Measurements from ENCODE around the gene ANAPC10.
"Not testable (repeated sequence)": the region's sequence is repeated elsewhere in the genome, so short reads cannot be mapped to it uniquely, and the experiment has no call there.

Gene ANAPC10, protein sequence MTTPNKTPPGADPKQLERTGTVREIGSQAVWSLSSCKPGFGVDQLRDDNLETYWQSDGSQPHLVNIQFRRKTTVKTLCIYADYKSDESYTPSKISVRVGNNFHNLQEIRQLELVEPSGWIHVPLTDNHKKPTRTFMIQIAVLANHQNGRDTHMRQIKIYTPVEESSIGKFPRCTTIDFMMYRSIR

DNA sequence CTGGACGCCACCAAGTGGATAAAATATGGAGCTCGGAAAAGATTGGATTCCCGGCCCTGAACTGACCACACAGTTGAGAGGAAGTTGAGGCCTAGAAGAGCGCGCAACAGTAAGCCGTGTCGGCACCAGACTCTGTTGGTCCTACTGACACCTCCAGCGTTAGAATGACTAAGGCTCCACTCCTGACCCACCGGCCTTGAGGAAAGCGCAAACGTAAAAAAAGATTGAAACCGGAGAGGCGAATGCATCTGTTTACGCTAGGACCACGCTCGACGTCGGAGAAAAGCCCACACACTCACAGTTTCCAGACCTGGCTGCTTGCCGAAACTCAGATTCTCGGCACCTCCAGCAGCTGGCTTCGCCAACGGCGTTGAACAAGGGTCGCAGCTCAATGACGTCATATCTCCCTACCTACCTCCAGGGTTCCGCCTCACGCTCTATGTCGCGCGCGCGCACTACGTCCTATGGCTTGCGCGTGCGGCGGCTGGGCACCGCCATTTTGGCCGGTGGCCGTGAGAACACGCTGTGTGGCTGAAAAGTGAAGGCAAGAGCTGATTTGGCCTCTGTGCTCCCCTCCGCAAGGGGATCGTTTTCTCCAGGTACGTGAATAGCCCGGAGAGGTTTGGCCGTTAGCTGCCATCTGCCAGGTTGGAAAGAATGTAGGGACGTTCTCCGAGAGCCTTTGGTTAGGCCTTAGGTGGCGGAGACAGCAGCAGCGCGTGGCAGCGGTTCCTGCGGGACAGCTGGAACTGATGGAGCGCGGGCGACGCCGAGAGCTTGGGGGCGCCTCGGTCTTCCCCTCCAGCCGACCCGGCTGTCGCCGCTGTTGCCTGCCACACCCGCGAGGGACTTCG, at the start of gene ANAPC10, which contains the start of gene ABCE1:
TSS of gene ANAPC10 (minus strand) at position 376 of the 854 bp plus-strand sequence. CDS start 2,097 bp downstream, outside the sequence.
TSS of gene ABCE1 (plus strand) at position 491 of the 854 bp plus-strand sequence. CDS start 6,102 bp downstream, outside the sequence.
- H3K4me3 ChIP-seq (ENCODE audit: low read depth, low read length) = peak within 1 kb of the TSS; percentile 97
- peak within 1 kb of the TSS; percentile 95 for H3K9ac ChIP-seq (ENCODE audit: low read depth, low read length)
- no peaks in the 10 kb centered on the region for H3K27me3 ChIP-seq (ENCODE audit: control insufficient read depth, insufficient read depth, low read length)
- H3K9me3 ChIP-seq (ENCODE audit: control insufficient read depth, insufficient read depth, low read length) = no peaks in the 10 kb centered on the region
- no peaks in the 10 kb centered on the region for H3K4me1 ChIP-seq (ENCODE audit: control insufficient read depth, insufficient read depth, low read length)
- no peaks in the 10 kb centered on the region for H3K36me3 ChIP-seq (ENCODE audit: control insufficient read depth, insufficient read depth, low read length)

DNA sequence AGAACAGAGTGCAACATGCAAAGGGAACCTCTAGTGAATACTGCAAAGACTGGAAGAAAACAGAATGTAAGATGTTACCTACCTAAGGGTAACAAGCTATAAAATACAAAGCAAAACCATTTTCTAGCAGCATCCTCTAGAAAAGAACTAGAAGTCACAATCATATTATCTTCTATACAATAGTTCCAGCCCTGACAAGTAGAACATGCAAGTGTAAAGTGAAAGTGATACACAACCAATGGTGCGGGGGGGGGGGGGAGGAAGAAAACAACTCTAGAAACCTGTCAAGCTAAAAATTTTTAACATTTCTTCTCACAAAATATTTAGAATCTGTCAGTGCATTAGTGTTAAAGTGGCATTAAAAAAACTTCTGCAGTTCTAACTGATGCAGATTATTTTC, 38.2 kb upstream of the ANAPC10 start:
- H3K4me3 ChIP-seq (ENCODE audit: low read depth, low read length); H3K9me3 ChIP-seq (ENCODE audit: control insufficient read depth, insufficient read depth, low read length); H3K4me1 ChIP-seq (ENCODE audit: control insufficient read depth, insufficient read depth, low read length); H3K27me3 ChIP-seq (ENCODE audit: control insufficient read depth, insufficient read depth, low read length); H3K9ac ChIP-seq (ENCODE audit: low read depth, low read length); H3K36me3 ChIP-seq (ENCODE audit: control insufficient read depth, insufficient read depth, low read length): not testable (repeated sequence)

DNA sequence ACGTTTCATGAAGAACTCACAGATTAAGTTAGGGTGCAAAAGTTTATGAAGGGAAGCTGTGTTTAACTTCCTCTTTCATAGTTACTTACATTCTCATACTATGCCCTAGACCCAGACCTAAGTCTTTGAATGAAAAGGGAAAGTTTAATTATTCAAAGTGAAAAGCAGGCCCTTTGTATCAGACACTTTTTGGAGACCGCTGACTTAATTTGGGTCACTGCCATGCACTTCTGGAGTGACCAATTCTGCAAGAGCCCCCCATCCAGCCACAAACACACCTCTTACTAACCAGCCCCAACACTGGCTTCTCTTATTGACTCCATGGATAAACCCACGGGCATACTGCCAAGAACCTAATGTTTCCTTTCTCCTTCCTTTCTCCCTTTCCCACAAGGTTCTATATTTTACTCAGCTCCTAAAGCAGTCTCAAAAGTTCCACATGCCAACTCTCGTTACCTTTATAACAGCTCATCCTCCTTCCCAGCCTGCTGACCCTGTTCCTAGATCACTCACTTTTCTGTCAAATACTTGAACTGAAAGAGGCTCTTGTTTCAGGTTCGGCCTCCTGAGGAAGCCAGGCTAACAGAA, 34.6 kb upstream of the ANAPC10 start:
- Histone ChIP-seq H3K36me3 (ENCODE audit: control insufficient read depth, insufficient read depth, low read length) (no peaks in the 10 kb centered on the region), H3K4me1 (ENCODE audit: control insufficient read depth, insufficient read depth, low read length) (no peaks in the 10 kb centered on the region)

DNA sequence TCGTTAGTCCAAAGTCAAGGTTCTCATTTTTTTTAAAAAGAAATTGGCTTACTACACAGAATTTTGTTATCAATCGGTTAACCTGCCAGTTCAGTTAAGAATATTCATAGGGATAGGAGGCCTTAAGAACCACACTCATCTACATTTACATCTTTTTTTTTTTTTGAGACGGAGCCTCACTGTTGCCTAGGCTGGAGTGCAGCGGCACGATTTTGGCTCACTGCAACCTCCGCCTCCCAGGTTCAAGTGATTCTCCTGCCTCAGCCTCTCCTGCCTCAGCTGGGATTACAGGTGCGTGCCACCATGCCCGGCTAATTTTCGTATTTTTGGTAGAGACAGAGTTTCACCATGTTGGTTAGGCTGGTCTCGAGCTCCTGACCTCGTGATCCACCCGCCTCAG, 33.9 kb upstream of the ANAPC10 start:
- Histone ChIP-seq H3K4me3 (ENCODE audit: low read depth, low read length) (no peak overlapping the region), H3K4me1 (ENCODE audit: control insufficient read depth, insufficient read depth, low read length) (no peaks in the 10 kb centered on the region), H3K27me3 (ENCODE audit: control insufficient read depth, insufficient read depth, low read length) (no peaks in the 10 kb centered on the region), H3K36me3 (ENCODE audit: control insufficient read depth, insufficient read depth, low read length) (no peaks in the 10 kb centered on the region), H3K9ac (ENCODE audit: low read depth, low read length) (no peak overlapping the region), H3K9me3 (ENCODE audit: control insufficient read depth, insufficient read depth, low read length) (no peaks in the 10 kb centered on the region)

More for the DNA sequence above, 34.6 kb upstream of the ANAPC10 start:
- Histone ChIP-seq H3K4me3 (ENCODE audit: low read depth, low read length) (no peak overlapping the region), H3K9me3 (ENCODE audit: control insufficient read depth, insufficient read depth, low read length) (no peaks in the 10 kb centered on the region), H3K27me3 (ENCODE audit: control insufficient read depth, insufficient read depth, low read length) (no peaks in the 10 kb centered on the region), H3K9ac (ENCODE audit: low read depth, low read length) (no peak overlapping the region)

DNA sequence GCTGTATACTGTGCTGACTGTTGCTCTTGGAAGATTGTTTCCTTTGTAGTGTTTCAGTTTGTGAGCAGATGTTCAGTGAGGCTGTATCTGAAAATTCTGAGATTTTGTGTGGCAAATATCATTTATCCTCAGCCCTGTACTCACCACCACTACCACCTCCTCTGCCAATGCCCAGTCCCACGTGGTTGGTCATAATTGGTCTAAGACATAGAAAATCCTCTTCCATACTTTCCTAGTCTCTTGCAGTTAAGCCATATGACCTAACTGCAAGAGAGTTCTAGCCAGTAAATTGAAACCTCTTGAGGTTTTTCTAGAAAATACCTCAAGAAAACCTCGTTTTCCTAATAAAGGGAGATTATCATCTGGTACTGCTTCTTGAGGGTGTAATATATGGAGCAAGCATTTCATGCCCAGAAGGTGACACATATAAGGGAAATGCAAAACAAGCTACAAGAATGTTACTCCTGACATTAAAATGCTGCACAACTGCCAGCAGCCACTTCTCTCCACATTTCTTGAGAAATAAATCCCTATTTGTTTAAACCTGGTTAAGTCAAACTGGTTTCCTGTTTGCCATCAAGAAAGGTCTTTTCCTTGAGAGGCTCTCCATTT, 32.9 kb upstream of the ANAPC10 start:
- no peaks in the 10 kb centered on the region for H3K27me3 ChIP-seq (ENCODE audit: control insufficient read depth, insufficient read depth, low read length)
- H3K4me3 ChIP-seq (ENCODE audit: low read depth, low read length) = no peak overlapping the region
- no peaks in the 10 kb centered on the region for H3K4me1 ChIP-seq (ENCODE audit: control insufficient read depth, insufficient read depth, low read length)
- no peaks in the 10 kb centered on the region for H3K36me3 ChIP-seq (ENCODE audit: control insufficient read depth, insufficient read depth, low read length)
- no peaks in the 10 kb centered on the region for H3K9me3 ChIP-seq (ENCODE audit: control insufficient read depth, insufficient read depth, low read length)
- no peak overlapping the region for H3K9ac ChIP-seq (ENCODE audit: low read depth, low read length)

DNA sequence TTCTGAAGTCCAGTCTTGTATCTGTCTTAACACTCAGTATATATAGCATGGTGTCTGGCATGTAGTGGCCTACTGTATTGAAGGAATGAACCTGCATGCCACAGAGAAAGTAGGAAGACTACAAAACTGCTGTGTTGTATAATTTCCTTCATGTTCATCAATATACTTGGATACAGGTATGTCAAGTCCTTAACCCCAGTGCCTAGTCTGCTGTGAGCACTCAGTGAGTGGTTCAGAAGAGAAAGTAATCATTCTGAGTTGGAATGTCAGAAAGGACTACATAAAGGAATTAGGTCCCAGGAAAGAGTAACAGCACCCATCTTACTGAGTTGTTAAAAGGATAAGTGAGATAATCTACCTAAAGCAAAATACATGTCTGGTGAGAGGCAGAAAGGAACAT, 32.1 kb upstream of the ANAPC10 start:
- Histone ChIP-seq H3K27me3 (ENCODE audit: control insufficient read depth, insufficient read depth, low read length) (no peaks in the 10 kb centered on the region), H3K9ac (ENCODE audit: low read depth, low read length) (no peak overlapping the region), H3K4me3 (ENCODE audit: low read depth, low read length) (no peak overlapping the region), H3K9me3 (ENCODE audit: control insufficient read depth, insufficient read depth, low read length) (no peaks in the 10 kb centered on the region), H3K36me3 (ENCODE audit: control insufficient read depth, insufficient read depth, low read length) (no peaks in the 10 kb centered on the region), H3K4me1 (ENCODE audit: control insufficient read depth, insufficient read depth, low read length) (no peaks in the 10 kb centered on the region)

DNA sequence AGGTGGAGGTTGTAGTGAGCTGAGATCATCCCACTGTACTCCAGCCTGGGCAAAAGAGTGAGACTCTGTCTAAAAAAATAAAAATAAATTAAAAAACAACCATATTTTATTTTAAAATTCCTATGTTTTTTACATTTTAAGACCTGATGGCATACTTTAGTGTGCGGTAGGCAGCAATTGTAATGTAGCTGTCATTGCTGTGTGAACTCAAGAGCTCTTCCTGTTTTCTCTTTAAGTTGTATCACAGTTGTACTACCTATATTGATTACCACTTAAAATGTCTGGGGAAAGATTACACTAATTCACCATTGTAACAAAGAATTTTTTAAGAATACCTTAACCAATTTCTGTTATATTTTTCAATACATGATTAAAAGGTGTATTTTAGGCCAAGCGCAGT, 27.4 kb upstream of the ANAPC10 start:
- Histone ChIP-seq H3K27me3 (ENCODE audit: control insufficient read depth, insufficient read depth, low read length) (no peaks in the 10 kb centered on the region), H3K9me3 (ENCODE audit: control insufficient read depth, insufficient read depth, low read length) (no peaks in the 10 kb centered on the region), H3K36me3 (ENCODE audit: control insufficient read depth, insufficient read depth, low read length) (peaks cover 8% of the 10 kb centered on the region), H3K4me3 (ENCODE audit: low read depth, low read length) (no peak overlapping the region), H3K9ac (ENCODE audit: low read depth, low read length) (no peak overlapping the region), H3K4me1 (ENCODE audit: control insufficient read depth, insufficient read depth, low read length) (no peaks in the 10 kb centered on the region)

DNA sequence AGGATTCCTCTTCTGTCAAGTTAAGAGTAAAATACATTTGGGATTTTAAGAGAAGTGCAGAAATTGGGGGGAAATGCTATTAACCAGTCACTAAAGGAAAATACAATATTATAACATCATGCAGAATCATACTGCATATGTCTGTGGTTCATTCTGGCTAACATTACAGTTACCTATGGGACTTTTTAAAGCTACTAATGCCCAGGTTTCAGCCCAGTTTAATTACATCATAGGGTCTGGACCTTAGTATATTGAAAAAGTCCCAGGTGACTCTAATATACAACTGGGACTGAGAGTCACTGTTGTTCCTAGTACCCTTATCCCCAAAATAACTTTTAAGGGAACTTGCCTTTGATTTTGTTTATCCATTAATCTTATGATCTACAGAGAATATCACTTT, 10.1 kb upstream of the ANAPC10 start:
- H3K9ac ChIP-seq (ENCODE audit: low read depth, low read length) = no peak overlapping the region
- H3K9me3 ChIP-seq (ENCODE audit: control insufficient read depth, insufficient read depth, low read length) = no peaks in the 10 kb centered on the region
- H3K4me1 ChIP-seq (ENCODE audit: control insufficient read depth, insufficient read depth, low read length) = no peaks in the 10 kb centered on the region
- H3K36me3 ChIP-seq (ENCODE audit: control insufficient read depth, insufficient read depth, low read length) = no peaks in the 10 kb centered on the region
- H3K27me3 ChIP-seq (ENCODE audit: control insufficient read depth, insufficient read depth, low read length) = no peaks in the 10 kb centered on the region
- no peak overlapping the region for H3K4me3 ChIP-seq (ENCODE audit: low read depth, low read length)

DNA sequence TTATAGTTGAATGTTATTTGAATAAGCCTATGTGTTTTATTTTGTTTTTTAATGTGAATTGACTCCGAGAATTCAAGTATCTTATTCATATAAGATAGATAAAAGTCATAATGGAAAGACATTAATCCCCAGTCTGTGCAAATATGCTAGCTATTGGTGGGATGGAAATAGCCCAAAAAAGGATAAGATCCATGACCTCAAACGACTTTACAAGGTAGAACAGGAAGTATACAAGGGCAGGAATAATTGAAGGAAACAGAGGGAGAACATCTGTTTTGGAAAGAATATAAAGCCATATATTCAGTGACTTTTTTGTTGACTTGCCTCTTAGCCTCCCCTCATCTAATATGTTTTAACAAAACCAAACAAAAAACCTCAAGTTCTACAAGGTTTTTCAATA, 9.1 kb upstream of the ANAPC10 start:
- H3K4me3 ChIP-seq (ENCODE audit: low read depth, low read length) = no peak overlapping the region
- H3K36me3 ChIP-seq (ENCODE audit: control insufficient read depth, insufficient read depth, low read length) = no peaks in the 10 kb centered on the region
- H3K4me1 ChIP-seq (ENCODE audit: control insufficient read depth, insufficient read depth, low read length) = no peaks in the 10 kb centered on the region
- H3K9ac ChIP-seq (ENCODE audit: low read depth, low read length) = no peak overlapping the region
- H3K27me3 ChIP-seq (ENCODE audit: control insufficient read depth, insufficient read depth, low read length) = no peaks in the 10 kb centered on the region
- H3K9me3 ChIP-seq (ENCODE audit: control insufficient read depth, insufficient read depth, low read length) = no peaks in the 10 kb centered on the region

DNA sequence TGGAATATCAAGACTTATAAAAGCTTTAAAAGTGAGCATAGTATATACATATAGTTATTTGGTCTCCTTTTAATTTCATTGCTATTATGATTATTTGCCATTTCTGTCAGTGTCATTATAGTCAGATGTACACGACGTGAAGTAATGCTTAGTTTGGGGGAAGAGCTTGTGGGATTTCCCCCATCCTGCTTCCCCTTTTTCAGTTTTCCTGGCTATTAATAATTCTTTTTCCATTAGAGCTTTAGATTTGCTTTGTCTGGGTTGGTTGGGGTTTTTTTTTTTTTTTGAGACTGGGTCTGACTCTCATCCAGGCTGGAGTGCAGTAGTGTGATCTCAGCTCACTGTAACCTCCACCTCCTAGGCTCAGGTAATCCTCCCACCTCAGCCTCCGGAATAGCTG, 5.5 kb upstream of the ANAPC10 start:
- Histone ChIP-seq H3K36me3 (ENCODE audit: control insufficient read depth, insufficient read depth, low read length) (no peaks in the 10 kb centered on the region), H3K4me3 (ENCODE audit: low read depth, low read length) (no peak overlapping the region), H3K27me3 (ENCODE audit: control insufficient read depth, insufficient read depth, low read length) (no peaks in the 10 kb centered on the region)

DNA sequence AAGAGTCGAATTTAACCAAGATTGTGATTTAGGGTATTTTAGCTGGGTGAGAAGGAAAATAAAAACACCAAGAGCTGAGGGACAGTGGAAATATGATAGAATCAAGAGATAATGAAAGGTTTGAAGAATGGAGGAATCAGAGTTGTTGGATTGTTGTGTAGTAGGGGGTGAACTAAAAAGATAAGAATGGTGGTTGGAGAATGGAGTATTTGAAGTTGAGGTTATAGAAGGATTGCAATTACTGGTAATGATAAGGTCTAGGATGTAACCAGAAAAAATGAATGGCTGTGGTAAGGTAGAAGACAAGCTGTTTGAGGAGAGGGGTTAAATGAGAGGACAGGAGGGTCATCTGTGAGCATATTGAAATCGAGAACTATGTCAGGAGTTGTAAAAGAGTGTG, 4.6 kb upstream of the ANAPC10 start:
- H3K4me1 ChIP-seq (ENCODE audit: control insufficient read depth, insufficient read depth, low read length) = no peaks in the 10 kb centered on the region

More for the DNA sequence above, 5.5 kb upstream of the ANAPC10 start:
- Histone ChIP-seq H3K4me1 (ENCODE audit: control insufficient read depth, insufficient read depth, low read length) (no peaks in the 10 kb centered on the region), H3K9ac (ENCODE audit: low read depth, low read length) (no peak overlapping the region), H3K9me3 (ENCODE audit: control insufficient read depth, insufficient read depth, low read length) (no peaks in the 10 kb centered on the region)

More for the DNA sequence above, 4.6 kb upstream of the ANAPC10 start:
- no peak overlapping the region for H3K4me3 ChIP-seq (ENCODE audit: low read depth, low read length)
- no peaks in the 10 kb centered on the region for H3K9me3 ChIP-seq (ENCODE audit: control insufficient read depth, insufficient read depth, low read length)
- H3K36me3 ChIP-seq (ENCODE audit: control insufficient read depth, insufficient read depth, low read length) = no peaks in the 10 kb centered on the region
- H3K9ac ChIP-seq (ENCODE audit: low read depth, low read length) = no peak overlapping the region
- H3K27me3 ChIP-seq (ENCODE audit: control insufficient read depth, insufficient read depth, low read length) = no peaks in the 10 kb centered on the region

All from iPS-15b (cell line).